Ishikawa (cell line): Measurements from ENCODE around the gene SHC4.

Experiments
- CREB1 ChIP-seq: IDR thresholded peaks from 2 replicates; pipeline ENCODE4 v1.6.1; 2012; ENCODE audit warnings: low read depth
- EGR1 ChIP-seq: IDR thresholded peaks from 2 replicates; pipeline ENCODE4 v1.6.1; 2012
- FOXM1 ChIP-seq: IDR thresholded peaks from 2 replicates; pipeline ENCODE4 v1.6.1; 2012; ENCODE audit warnings: low read depth, borderline replicate concordance
- NFIC ChIP-seq: IDR thresholded peaks from 2 replicates; pipeline ENCODE4 v1.6.1; 2012
- RAD21 ChIP-seq: IDR thresholded peaks from 2 replicates; pipeline ENCODE4 v1.6.1; 2012; ENCODE audit warnings: low read depth
- TCF12 ChIP-seq: IDR thresholded peaks from 2 replicates; pipeline ENCODE4 v1.6.1; 2012; ENCODE audit warnings: low read depth
- TEAD4 ChIP-seq: IDR thresholded peaks from 2 replicates; pipeline ENCODE4 v1.6.1; 2012
- YY1 ChIP-seq: IDR thresholded peaks from 2 replicates; pipeline ENCODE4 v1.6.1; 2012; ENCODE audit warnings: low read depth
- ZBTB7A ChIP-seq: IDR thresholded peaks from 2 replicates; pipeline ENCODE4 v1.6.1; 2012; ENCODE audit warnings: low read depth
- TF ChIP-seq, protein P1 (sequence below): IDR thresholded peaks from 2 replicates; pipeline ENCODE4 v1.6.1; 2012; ENCODE audit warnings: low read depth, mild to moderate bottlenecking
- TF ChIP-seq, protein P2 (sequence below): IDR thresholded peaks from 2 replicates; pipeline ENCODE4 v1.6.1; 2012
- TF ChIP-seq, protein P3 (sequence below): IDR thresholded peaks from 2 replicates; pipeline ENCODE4 v1.6.1; 2012

Gene SHC4

DNA sequence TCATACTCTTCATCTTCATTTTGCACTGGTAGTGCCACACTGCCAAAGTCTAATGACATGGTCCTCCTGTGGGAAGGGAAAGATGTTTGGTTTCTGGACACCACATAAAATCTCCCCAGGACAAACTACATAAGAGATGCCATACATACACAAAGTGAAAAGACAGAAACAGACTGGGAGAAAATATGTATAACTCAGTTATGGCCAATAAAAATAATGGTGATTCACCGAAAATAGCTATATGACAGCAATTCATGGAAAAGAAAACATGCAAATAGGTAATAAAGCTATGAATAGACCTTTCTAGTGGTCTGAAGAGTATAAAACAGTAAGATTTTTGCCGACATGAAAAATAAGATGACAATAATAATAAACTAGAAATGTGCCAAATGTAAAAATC is 158.1 kb downstream of the SHC4 start:
- TF ChIP-seq, protein P1, sequence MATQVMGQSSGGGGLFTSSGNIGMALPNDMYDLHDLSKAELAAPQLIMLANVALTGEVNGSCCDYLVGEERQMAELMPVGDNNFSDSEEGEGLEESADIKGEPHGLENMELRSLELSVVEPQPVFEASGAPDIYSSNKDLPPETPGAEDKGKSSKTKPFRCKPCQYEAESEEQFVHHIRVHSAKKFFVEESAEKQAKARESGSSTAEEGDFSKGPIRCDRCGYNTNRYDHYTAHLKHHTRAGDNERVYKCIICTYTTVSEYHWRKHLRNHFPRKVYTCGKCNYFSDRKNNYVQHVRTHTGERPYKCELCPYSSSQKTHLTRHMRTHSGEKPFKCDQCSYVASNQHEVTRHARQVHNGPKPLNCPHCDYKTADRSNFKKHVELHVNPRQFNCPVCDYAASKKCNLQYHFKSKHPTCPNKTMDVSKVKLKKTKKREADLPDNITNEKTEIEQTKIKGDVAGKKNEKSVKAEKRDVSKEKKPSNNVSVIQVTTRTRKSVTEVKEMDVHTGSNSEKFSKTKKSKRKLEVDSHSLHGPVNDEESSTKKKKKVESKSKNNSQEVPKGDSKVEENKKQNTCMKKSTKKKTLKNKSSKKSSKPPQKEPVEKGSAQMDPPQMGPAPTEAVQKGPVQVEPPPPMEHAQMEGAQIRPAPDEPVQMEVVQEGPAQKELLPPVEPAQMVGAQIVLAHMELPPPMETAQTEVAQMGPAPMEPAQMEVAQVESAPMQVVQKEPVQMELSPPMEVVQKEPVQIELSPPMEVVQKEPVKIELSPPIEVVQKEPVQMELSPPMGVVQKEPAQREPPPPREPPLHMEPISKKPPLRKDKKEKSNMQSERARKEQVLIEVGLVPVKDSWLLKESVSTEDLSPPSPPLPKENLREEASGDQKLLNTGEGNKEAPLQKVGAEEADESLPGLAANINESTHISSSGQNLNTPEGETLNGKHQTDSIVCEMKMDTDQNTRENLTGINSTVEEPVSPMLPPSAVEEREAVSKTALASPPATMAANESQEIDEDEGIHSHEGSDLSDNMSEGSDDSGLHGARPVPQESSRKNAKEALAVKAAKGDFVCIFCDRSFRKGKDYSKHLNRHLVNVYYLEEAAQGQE: no peak
- TF ChIP-seq TEAD4 (no peak), ZBTB7A (no peak), RAD21 (no peak)

DNA sequence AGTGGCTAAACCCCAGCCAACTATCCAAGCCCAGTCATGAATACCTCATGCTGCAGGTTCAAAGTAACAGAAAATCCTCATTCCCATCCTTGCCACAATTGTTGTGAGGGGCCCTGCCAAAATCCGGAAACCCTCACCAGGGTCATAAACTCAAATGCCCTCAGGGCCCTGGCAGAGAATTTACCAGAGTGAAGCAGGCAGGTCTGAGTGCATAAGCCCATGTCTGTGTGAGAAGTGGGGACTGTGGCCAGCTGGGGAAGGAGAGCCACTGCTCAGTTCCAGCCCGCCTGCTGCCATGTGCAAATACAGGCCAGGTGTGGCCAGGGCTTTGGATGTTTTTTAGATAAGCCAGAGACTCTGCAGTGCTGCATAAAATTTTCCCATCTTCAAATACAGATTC is 159.8 kb downstream of the SHC4 start:
- TF ChIP-seq, protein P2, sequence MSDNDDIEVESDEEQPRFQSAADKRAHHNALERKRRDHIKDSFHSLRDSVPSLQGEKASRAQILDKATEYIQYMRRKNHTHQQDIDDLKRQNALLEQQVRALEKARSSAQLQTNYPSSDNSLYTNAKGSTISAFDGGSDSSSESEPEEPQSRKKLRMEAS: no peak
- no peak for TF ChIP-seq NFIC
- TF ChIP-seq FOXM1: no peak

DNA sequence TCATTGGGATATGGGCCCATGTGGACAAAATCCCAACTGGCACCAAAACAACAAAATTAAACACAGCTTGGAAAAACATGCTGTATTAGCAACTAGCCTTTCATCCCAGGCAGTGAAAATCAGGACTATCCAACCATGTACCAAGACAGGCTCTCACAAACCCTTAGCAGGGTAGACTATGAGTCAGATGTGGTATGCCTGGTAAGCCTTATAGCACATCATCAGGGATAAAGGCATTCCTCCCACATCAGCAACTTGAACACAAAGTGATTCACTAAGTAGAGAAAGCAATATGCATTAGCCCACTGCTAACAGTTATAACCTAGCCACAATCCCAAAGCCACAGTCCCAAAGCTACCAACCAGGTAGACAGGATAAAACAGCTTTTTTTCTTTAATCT is 160.9 kb downstream of the SHC4 start:
- no peak for TF ChIP-seq YY1
- TF ChIP-seq, protein P1: no peak
- TF ChIP-seq, protein P2: no peak

- TF ChIP-seq, protein P3, sequence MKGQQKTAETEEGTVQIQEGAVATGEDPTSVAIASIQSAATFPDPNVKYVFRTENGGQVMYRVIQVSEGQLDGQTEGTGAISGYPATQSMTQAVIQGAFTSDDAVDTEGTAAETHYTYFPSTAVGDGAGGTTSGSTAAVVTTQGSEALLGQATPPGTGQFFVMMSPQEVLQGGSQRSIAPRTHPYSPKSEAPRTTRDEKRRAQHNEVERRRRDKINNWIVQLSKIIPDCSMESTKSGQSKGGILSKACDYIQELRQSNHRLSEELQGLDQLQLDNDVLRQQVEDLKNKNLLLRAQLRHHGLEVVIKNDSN: no peak
- TF ChIP-seq, protein P1: no peak
- TF ChIP-seq FOXM1: no peak
- no peak for TF ChIP-seq TEAD4
These were observed 161.5 kb downstream of the SHC4 start for GRCh38 chr15:48802257-48802656.

- peak; percentile 41 for TF ChIP-seq RAD21
- TF ChIP-seq TEAD4: no peak
- no peak for TF ChIP-seq YY1
These were observed 162.8 kb downstream of the SHC4 start for GRCh38 chr15:48800811-48801455.

GRCh38 chr15:48800245-48800644 is 163.5 kb downstream of the SHC4 start:
- TF ChIP-seq, protein P1: no peak
- TF ChIP-seq CREB1: no peak
- TF ChIP-seq NFIC: no peak
- no peak for TF ChIP-seq TEAD4
- no peak for TF ChIP-seq TCF12
- no peak for TF ChIP-seq EGR1
- TF ChIP-seq ZBTB7A: no peak
